ENCODE data around the gene MVD. TPM values are rescaled to one million over a fixed set of nuclear protein-coding genes. Genes with fewer than 3 reads are reported as not detected.
"Not testable (repeated sequence)": the region's sequence is repeated elsewhere in the genome, so short reads cannot be mapped to it uniquely, and the experiment has no call there.

Gene MVD
- total RNA-seq, 1 donor from 2014 or later, result 25.3 TPM

DNA sequence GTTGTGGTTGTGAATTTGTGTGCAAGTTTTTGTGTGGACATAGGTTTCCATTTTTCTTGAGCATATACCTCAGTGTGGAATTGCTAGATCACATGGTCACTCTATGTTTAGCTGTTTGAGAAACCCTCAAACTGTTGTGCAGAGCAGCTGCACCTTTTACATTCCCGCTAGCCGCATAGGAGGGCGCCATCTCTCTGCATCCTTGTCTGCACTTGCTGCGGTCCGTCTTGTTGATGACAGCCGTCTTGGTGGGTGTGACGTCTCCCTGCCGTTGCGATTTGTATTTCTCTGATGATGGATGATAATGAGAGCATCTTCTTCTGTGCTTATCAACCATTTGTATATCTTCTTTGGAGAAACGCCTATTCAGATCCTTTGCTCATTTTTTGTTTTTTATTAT lies 49.6 kb downstream of the MVD start:
- DNase-seq, result no peak
- peaks cover 55% of the 10 kb centered on the region for H3K36me3 ChIP-seq

DNA sequence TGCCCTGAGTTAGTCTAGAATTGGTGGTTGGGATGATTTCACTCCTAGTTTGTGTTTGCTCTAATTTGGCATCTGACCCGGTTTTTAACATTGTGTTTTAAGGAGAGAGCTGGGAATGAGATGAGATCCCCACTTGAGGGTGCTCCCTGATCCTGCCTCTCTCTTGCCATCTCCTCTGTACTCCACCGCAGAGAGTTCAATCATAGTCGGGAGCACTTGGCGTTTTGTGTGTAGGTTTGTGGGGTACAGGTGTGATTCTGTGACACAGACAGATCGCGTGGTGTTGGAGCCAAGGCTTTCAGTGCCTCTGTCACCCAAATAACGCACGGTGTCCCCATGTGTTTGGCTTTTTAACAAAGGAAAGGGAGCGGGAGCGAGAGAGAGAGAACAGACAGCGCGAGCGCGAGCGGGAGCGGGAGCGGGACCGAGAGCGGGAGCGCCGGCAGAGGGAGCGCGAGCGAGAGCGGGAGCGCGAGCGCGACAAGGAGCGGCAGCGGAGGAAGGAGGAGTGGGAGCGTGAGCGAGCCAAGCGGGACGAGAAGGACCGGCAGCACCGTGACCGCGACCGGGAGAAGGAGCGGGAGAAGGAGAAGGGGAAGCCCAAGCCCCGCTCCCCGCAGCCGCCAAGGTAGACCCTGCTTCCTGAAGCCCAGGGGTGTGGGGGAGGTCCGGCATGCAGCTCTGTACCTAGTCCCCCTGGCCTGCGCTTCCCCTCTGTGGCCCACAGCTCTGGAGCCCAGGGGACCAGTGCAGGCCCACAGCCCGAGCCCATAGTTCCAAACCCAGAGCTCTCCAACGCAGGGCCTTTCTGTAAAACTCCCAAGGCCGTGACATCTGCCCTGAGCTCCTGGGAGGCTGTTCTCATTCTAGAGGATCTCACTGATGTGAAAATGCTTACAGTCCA lies 51.7 kb downstream of the MVD start:
- Histone ChIP-seq H3K4me3 (no peak overlapping the region), H3K27ac (replicated peaks) (no peak overlapping the region), H3K9me3 (replicated peaks) (no peaks in the 10 kb centered on the region), H3K36me3 (peaks cover 69% of the 10 kb centered on the region), H3K27me3 (ENCODE audit: low read depth) (no peaks in the 10 kb centered on the region), H3K4me1 (peaks cover 17% of the 10 kb centered on the region)
- TF ChIP-seq, protein P1, sequence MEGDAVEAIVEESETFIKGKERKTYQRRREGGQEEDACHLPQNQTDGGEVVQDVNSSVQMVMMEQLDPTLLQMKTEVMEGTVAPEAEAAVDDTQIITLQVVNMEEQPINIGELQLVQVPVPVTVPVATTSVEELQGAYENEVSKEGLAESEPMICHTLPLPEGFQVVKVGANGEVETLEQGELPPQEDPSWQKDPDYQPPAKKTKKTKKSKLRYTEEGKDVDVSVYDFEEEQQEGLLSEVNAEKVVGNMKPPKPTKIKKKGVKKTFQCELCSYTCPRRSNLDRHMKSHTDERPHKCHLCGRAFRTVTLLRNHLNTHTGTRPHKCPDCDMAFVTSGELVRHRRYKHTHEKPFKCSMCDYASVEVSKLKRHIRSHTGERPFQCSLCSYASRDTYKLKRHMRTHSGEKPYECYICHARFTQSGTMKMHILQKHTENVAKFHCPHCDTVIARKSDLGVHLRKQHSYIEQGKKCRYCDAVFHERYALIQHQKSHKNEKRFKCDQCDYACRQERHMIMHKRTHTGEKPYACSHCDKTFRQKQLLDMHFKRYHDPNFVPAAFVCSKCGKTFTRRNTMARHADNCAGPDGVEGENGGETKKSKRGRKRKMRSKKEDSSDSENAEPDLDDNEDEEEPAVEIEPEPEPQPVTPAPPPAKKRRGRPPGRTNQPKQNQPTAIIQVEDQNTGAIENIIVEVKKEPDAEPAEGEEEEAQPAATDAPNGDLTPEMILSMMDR (IDR thresholded peaks at IDR 0.05; ENCODE audit: borderline replicate concordance), result no peak
- DNase-seq, result no peak
- intact Hi-C loops (cut with micrococcal nuclease), result no loop called here

More for the DNA sequence above, 49.6 kb downstream of the MVD start:
- H3K27ac ChIP-seq (replicated peaks), result no peak overlapping the region
- H3K9me3 ChIP-seq (replicated peaks), result no peaks in the 10 kb centered on the region
- no peak overlapping the region for H3K4me3 ChIP-seq
- peaks cover 27% of the 10 kb centered on the region for H3K4me1 ChIP-seq
- TF ChIP-seq, protein P1 (IDR thresholded peaks at IDR 0.05; ENCODE audit: borderline replicate concordance), result no peak
- intact Hi-C loops (cut with micrococcal nuclease), result no loop called here
- no peaks in the 10 kb centered on the region for H3K27me3 ChIP-seq (ENCODE audit: low read depth)

DNA sequence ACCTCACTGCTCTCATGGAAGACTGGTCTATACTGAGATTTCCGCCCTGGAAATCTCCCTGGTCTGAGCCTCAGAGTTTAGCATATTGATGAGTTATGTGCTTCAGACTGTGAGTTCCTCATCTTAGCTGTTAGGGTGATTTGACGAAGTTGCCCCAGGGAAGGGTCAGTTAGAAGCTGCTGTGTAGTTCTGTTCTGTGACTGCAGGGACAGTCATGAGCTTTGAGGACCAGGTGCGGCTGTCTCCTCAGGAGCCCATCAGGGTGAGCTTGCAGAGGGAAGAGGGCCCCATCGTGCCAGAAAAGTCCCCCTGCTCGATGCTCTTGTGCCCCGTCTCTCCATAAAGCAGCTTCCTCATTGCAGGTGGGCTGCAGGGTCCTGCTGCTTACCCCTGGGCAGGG lies 52.8 kb downstream of the MVD start:
- no peak for DNase-seq
- Histone ChIP-seq H3K27me3 (ENCODE audit: low read depth) (no peaks in the 10 kb centered on the region), H3K27ac (replicated peaks) (no peak overlapping the region), H3K36me3 (peaks cover 80% of the 10 kb centered on the region), H3K4me1 (peaks cover 20% of the 10 kb centered on the region), H3K9me3 (replicated peaks) (no peaks in the 10 kb centered on the region), H3K4me3 (no peak overlapping the region)
- TF ChIP-seq, protein P1 (IDR thresholded peaks at IDR 0.05; ENCODE audit: borderline replicate concordance), result no peak
- intact Hi-C loops (cut with micrococcal nuclease), result no loop called here

DNA sequence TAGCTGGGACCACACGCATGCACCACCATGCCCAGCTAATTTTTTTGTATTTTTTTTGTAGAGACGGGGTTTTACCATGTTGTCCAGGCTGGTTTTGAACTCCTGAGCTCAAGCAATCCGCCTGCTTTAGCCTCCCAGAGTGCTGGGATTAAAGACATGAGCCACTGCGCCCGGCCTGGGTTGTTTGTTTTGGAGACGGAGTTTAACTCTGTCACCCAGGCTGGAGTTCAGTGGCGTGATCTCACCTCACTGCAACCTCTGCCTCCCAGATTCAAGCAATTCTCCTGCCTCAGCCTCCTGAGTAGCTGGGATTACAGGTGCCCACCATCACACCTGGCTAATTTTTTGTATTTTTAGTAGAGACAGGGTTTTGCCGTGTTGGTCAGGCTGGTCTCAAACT lies 53.5 kb downstream of the MVD start:
- intact Hi-C loops (cut with micrococcal nuclease), result not testable (repeated sequence)

DNA sequence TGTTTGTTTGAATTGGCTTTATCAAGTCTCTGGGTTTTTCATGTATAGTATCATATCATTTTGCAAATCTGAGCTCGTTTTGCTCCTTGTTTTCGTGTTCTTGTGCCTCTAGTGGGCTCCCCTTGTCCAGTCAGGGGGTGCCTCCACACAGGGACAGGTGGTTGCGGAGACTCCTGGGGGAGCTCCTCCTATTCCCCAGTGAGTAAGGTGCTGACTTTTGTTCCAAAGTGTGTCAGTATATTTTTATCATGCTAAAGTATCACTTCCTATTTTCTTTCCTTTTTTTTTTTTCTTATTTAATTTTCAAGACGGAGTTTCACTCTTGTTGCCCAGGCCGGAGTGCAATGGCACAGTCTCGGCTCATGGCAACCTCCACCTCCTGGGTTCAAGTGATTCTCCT lies 54.8 kb downstream of the MVD start:
- no peak overlapping the region for H3K27ac ChIP-seq (replicated peaks)
- H3K27me3 ChIP-seq (ENCODE audit: low read depth), result no peaks in the 10 kb centered on the region
- H3K4me1 ChIP-seq, result peaks cover 10% of the 10 kb centered on the region
- H3K36me3 ChIP-seq, result peaks cover 80% of the 10 kb centered on the region
- H3K9me3 ChIP-seq (replicated peaks), result no peaks in the 10 kb centered on the region
- no peak for DNase-seq
- intact Hi-C loops (cut with micrococcal nuclease), result no loop called here
- H3K4me3 ChIP-seq, result no peak overlapping the region
- TF ChIP-seq, protein P1 (IDR thresholded peaks at IDR 0.05; ENCODE audit: borderline replicate concordance), result no peak

More for the DNA sequence above, 53.5 kb downstream of the MVD start:
- peaks cover 84% of the 10 kb centered on the region for H3K36me3 ChIP-seq
- not testable (repeated sequence) for H3K27ac ChIP-seq (replicated peaks); DNase-seq; H3K9me3 ChIP-seq (replicated peaks); H3K4me3 ChIP-seq; H3K27me3 ChIP-seq (ENCODE audit: low read depth)
- peaks cover 17% of the 10 kb centered on the region for H3K4me1 ChIP-seq

DNA sequence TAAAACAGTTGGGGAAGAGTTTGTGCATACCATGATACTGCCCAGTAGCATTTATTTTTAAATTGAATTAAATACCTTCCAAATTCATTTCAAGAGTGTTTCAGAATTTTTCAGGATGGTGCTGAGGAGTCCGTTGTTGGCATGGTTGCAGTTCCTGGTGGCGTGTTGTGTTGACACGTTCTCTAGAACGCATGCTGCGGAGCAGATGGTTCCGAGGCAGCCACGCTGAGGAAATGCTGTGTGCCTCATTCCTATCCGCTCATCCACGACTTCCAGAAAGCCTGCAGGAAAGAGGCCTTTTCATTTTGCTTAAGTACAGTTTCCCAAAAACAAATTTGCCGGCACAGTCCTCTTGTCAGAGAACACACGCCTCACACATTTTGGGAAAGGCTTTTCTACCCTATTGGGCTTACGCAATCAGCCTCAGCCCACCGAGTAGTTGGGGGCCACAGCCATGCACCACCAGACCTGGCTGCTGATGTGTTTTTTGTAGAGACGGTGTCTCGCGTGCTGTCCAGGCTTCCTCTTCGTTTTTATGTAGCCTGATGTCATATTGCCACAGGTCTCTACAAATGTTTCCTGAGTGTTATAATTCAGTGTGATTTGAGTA lies 56.6 kb downstream of the MVD start:
- Histone ChIP-seq H3K27me3 (ENCODE audit: low read depth) (no peaks in the 10 kb centered on the region), H3K36me3 (peaks cover 80% of the 10 kb centered on the region), H3K9me3 (replicated peaks) (no peaks in the 10 kb centered on the region), H3K4me3 (no peak overlapping the region), H3K4me1 (peaks cover 20% of the 10 kb centered on the region), H3K27ac (replicated peaks) (no peak overlapping the region)
- TF ChIP-seq, protein P1 (IDR thresholded peaks at IDR 0.05; ENCODE audit: borderline replicate concordance), result no peak
- no peak for DNase-seq
- intact Hi-C loops (cut with micrococcal nuclease), result no loop called here
